GM12891 (cell line): ENCODE data around the gene STAT5B.
"Not testable (repeated sequence)": the region's sequence is repeated elsewhere in the genome, so short reads cannot be mapped to it uniquely, and the experiment has no call there.

ENCODE experiments used
- DNase-seq: peaks from one replicate; pipeline ENCODE4 v3.0.0; 2011; ENCODE audit warnings: low spot score; ENCODE audit not compliant: insufficient read length
- FAIRE-seq: peaks from 2 replicates; lab custom pipeline; 2011; peaks lifted over from hg19 to GRCh38; lab: Jason Lieb, UNC
- PAX5 ChIP-seq: IDR thresholded peaks from 2 replicates; pipeline ENCODE4 v1.6.1; 2011; ENCODE audit warnings: low read length, moderate library complexity, mild to moderate bottlenecking; ENCODE audit not compliant: insufficient read depth, severe bottlenecking
- POLR2A ChIP-seq: IDR thresholded peaks from 2 replicates; pipeline ENCODE4 v1.6.1; 2011; ENCODE audit warnings: low read depth, low read length, control low read depth
- POLR2AphosphoS5 ChIP-seq: IDR thresholded peaks from 2 replicates; pipeline ENCODE4 v1.6.1; 2011; ENCODE audit warnings: low read depth, low read length, control low read depth
- POU2F2 ChIP-seq: IDR thresholded peaks from 2 replicates; pipeline ENCODE4 v1.6.1; 2011; ENCODE audit warnings: low read depth, mild to moderate bottlenecking, control low read depth, low read length, moderate library complexity
- SPI1 ChIP-seq: IDR thresholded peaks from 2 replicates; pipeline ENCODE4 v1.6.1; 2011; ENCODE audit warnings: low read depth, low read length, control low read depth
- TAF1 ChIP-seq: IDR thresholded peaks from 2 replicates; pipeline ENCODE4 v1.6.1; 2011; ENCODE audit warnings: low read depth, low read length, control low read depth

Gene STAT5B

GRCh38 chr17:42307362-42307927 lies 31.3 kb upstream of the STAT5B start:
- no peak for TF ChIP-seq TAF1
- no peak for TF ChIP-seq POLR2A
- TF ChIP-seq POLR2AphosphoS5, result no peak
- TF ChIP-seq PAX5, result no peak
- TF ChIP-seq POU2F2, result no peak
- TF ChIP-seq SPI1, result no peak
- DNase-seq, result no peak
- no peak for FAIRE-seq

GRCh38 chr17:42306385-42306667 lies 30.1 kb upstream of the STAT5B start:
- no peak for FAIRE-seq
- TF ChIP-seq PAX5 (no peak), POLR2A (no peak), POU2F2 (no peak), POLR2AphosphoS5 (no peak), SPI1 (no peak), TAF1 (no peak)
- no peak for DNase-seq

DNA sequence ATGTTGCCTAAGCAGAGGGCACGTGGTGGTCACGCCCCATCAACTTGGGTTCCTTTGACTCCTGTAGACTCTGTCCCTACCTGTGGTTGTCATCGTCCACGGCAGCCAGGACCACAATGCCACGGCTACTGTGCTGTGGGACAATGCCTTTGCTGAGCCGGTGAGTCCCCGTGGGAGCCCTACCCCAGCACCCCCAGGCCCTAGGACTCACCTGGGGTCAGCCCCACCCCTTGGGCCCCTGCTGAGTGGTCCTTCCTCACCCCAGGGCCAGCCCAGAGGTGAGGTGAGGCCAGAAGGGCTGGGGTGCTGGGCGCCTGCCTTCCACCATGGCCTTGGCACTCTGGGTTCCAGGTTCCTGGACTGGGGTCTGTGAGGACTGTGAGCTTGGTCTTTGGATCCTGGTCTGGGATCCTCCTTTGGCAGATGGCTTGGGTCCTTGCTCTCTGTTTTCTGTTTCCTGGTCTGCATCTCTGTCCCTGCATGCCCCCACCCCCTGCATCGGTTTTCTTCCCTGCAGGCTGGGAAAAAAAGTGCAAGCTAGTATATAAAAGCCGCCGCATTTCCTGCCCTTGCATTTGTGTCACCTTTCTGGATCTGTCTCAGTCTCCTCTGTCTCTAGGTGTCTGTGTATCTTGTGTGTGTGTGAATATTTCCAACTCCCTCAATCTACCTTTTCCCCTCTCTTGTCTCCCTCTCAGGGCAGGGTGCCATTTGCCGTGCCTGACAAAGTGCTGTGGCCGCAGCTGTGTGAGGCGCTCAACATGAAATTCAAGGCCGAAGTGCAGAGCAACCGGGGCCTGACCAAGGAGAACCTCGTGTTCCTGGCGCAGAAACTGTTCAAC lies 29.6 kb upstream of the STAT5B start:
- TF ChIP-seq TAF1, result no peak
- TF ChIP-seq POLR2AphosphoS5, result no peak
- no peak for TF ChIP-seq PAX5
- TF ChIP-seq SPI1, result no peak
- DNase-seq, result no peak
- no peak for FAIRE-seq

GRCh38 chr17:42305031-42305330 lies 28.8 kb upstream of the STAT5B start:
- FAIRE-seq, DNase-seq: not testable (repeated sequence)

DNA sequence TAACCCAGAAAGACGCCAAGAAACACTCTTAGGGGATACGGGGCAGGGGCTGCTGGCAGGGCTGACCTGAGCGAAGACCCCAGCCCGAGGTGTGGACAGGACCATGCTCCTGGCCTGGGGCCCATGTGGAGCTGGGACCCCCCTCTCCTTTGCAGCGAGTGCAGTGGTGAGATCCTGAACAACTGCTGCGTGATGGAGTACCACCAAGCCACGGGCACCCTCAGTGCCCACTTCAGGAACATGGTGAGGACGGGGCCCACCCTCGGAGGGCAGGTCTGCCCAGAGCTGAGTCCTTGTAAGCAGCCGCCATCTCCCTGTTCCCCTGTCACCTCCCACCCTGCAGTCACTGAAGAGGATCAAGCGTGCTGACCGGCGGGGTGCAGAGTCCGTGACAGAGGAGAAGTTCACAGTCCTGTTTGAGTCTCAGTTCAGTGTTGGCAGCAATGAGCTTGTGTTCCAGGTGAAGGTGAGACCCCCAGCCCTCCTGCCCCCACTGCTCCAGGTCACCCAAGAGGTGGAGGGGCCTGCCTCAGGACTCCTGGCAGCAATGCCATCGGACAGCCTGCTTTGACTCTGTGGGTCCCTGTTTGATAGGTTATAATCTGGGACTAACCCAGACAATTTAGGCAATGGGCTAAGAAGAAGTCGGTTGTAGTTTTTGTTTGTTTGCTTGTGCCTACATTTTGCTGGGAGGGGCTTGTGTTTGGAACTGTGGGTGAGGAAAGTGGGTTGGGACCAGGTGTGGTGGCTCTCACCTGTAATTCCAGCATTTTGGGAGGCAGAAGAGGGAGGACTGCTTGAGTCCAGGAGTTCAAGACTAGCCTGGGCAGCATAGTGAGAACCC lies 28.2 kb upstream of the STAT5B start:
- DNase-seq (no peak), FAIRE-seq (no peak)
- TF ChIP-seq POLR2A (no peak), POLR2AphosphoS5 (no peak), SPI1 (no peak), PAX5 (no peak), POU2F2 (no peak), TAF1 (no peak)

GRCh38 chr17:42303694-42304093 lies 27.5 kb upstream of the STAT5B start:
- DNase-seq (no peak), FAIRE-seq (no peak)
- TF ChIP-seq POLR2AphosphoS5 (no peak), POU2F2 (no peak), SPI1 (no peak), PAX5 (no peak), TAF1 (no peak), POLR2A (no peak)

DNA sequence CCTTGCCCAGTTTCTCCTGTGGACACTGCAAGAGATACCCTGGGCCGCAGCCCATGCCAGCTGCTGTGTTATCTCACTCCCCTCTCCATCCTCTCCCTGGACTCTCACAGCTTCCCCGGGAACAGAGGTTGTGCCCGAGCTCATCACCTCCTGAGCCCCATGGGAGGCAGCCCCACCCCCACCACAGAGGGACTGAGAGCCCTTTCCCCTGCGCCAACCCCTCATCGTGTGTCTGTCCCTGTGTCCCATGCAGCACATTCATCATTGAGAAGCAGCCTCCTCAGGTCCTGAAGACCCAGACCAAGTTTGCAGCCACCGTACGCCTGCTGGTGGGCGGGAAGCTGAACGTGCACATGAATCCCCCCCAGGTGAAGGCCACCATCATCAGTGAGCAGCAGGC lies 24.8 kb upstream of the STAT5B start:
- DNase-seq, result no peak
- FAIRE-seq, result no peak
- TF ChIP-seq POU2F2 (no peak), TAF1 (no peak), POLR2AphosphoS5 (no peak), SPI1 (no peak), PAX5 (no peak), POLR2A (no peak)

DNA sequence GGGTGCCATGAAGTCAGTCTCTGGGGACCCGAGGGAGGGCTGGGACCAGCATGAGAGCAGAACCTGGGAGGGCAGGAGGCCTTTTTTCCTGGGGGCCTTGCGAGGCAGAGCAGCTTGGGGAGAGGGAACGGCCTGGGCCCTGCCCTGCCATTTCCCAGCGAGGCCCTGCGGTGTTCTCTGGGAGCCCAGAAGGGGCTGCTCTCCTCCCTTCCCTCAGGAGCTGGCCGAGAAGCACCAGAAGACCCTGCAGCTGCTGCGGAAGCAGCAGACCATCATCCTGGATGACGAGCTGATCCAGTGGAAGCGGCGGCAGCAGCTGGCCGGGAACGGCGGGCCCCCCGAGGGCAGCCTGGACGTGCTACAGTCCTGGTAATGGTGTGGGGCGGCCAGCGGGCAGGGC lies 23.7 kb upstream of the STAT5B start:
- not testable (repeated sequence) for DNase-seq, FAIRE-seq

DNA sequence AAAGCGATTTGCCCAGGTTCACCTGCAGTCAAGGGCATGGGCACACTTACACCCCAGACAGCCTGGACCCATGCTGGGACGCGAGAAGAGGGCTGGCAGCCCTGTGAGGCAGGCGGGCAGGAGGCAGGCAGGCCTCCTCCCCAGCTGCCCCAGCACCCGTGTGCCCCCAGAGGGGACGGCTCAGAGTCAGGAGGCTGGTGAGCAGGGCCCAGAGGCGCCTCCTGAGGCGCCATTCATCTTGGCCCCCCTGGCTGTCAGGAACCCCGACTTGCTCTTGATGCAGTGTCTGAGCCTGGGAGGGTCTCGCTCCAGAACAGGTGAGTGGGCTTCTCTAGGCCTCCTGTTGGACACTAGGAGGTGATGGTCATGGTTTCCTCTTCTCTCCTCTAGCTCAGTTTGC lies 23.2 kb upstream of the STAT5B start:
- not testable (repeated sequence) for FAIRE-seq, DNase-seq

GRCh38 chr17:42297775-42298174 lies 21.6 kb upstream of the STAT5B start:
- DNase-seq, FAIRE-seq: not testable (repeated sequence)

DNA sequence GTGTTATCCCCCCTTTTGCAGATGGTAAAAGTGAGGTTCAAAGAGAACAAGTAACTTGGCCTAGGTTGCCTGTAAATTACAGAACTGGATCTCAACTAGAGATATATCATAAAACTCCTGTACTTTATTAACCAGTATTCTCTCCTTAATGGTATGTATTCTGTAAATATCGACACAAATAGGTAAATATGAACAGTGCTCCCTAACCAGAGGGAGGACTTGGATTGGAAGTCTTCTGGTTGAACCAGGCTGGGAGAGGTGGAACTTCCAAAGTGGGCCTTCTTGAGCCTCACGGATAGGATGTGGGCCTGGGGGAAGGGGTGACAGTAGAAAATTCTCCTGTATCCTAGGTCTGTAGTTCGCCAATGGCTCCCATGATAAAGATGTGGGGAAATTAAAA lies 19.8 kb upstream of the STAT5B start:
- DNase-seq (no peak), FAIRE-seq (no peak)
- TF ChIP-seq POLR2AphosphoS5 (no peak), SPI1 (no peak), POLR2A (no peak), POU2F2 (no peak), PAX5 (no peak), TAF1 (no peak)
